ENCODE data around the gene KL.

KL gene

GRCh38 chr13:33080972-33081590 lies 64.9 kb downstream of the KL start:
- H3K4me3 ChIP-seq (ENCODE audit: low read depth, low read length), result no peak overlapping the region
- no peak for DNase-seq (ENCODE audit: low read depth)
- in situ Hi-C loops (cut with HindIII; ENCODE audit: low sequenced_read_pairs), result no loop called here
- no peak for TF ChIP-seq CTCF (IDR thresholded peaks at IDR 0.05; ENCODE audit: low read depth, low read length, missing control alignments)

GRCh38 chr13:33081666-33082065 lies 65.4 kb downstream of the KL start:
- no peak for DNase-seq (ENCODE audit: low read depth)
- in situ Hi-C loops (cut with HindIII; ENCODE audit: low sequenced_read_pairs), result no loop called here

GRCh38 chr13:33083054-33083453 lies 66.8 kb downstream of the KL start:
- in situ Hi-C loops (cut with HindIII; ENCODE audit: low sequenced_read_pairs), result no loop called here
- no peak for TF ChIP-seq CTCF (IDR thresholded peaks at IDR 0.05; ENCODE audit: low read depth, low read length, missing control alignments)
- no peak for DNase-seq (ENCODE audit: low read depth)
- no peak overlapping the region for H3K4me3 ChIP-seq (ENCODE audit: low read depth, low read length)

More at GRCh38 chr13:33081666-33082065, 65.4 kb downstream of the KL start:
- no peak overlapping the region for H3K4me3 ChIP-seq (ENCODE audit: low read depth, low read length)
- TF ChIP-seq CTCF (IDR thresholded peaks at IDR 0.05; ENCODE audit: low read depth, low read length, missing control alignments), result no peak

DNA sequence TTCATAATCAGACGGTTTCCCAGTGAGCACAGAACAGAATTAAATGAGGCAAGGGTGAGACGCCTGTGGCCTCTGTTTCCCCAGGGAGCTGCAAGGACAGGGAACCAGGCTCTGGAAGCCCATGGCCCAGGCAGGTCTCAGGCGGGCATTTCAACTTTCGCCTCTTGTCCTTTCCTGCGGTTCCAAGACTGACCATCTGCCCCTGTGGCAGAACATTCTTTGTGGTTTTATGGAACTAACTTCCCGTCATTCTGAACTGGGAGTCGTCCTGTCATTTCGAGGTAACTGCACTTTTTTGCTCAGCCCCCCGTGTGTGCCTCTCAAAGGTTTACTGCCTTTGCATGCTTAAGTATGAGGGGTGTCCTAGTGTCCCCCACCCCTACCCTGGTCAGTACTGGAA lies 70.9 kb downstream of the KL start:
- TF ChIP-seq CTCF (IDR thresholded peaks at IDR 0.05; ENCODE audit: low read depth, low read length, missing control alignments), result no peak
- no peak overlapping the region for H3K4me3 ChIP-seq (ENCODE audit: low read depth, low read length)
- in situ Hi-C loops (cut with HindIII; ENCODE audit: low sequenced_read_pairs), result no loop called here
- no peak for DNase-seq (ENCODE audit: low read depth)

GRCh38 chr13:33087790-33088189 lies 71.6 kb downstream of the KL start:
- DNase-seq (ENCODE audit: low read depth), result no peak
- H3K4me3 ChIP-seq (ENCODE audit: low read depth, low read length), result no peak overlapping the region
- in situ Hi-C loops (cut with HindIII; ENCODE audit: low sequenced_read_pairs), result no loop called here
- TF ChIP-seq CTCF (IDR thresholded peaks at IDR 0.05; ENCODE audit: low read depth, low read length, missing control alignments), result no peak

DNA sequence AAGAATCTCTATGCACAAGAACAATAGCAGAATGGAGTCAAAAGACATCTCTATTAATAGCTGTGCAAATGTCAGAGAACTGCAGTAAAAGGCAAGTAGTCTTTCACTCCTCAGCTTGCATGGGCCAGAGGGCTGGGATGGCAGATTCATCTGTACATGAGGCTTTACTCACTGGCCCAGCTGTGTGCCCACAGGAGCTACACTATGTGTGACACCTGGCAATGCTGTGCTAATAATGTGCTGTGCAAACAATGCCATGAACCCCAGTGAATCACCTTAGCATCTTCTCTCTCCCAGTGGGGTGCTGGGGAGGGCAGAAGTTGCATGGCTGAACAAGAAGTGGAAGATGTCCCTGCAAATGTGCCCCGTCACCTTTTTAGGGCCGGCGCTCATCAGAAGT lies 73.1 kb downstream of the KL start:
- no peak for DNase-seq (ENCODE audit: low read depth)
- H3K4me3 ChIP-seq (ENCODE audit: low read depth, low read length), result no peak overlapping the region
- no peak for TF ChIP-seq CTCF (IDR thresholded peaks at IDR 0.05; ENCODE audit: low read depth, low read length, missing control alignments)
- in situ Hi-C loops (cut with HindIII; ENCODE audit: low sequenced_read_pairs), result no loop called here

Measured in astrocyte of the cerebellum (primary cell).